Prostate gland (tissue), 2 donors: ENCODE results near the gene PKP3. TPM values are rescaled to one million over a fixed set of nuclear protein-coding genes. Genes with fewer than 3 reads are reported as not detected.

ENCODE experiments used
- DNase-seq: peaks from one replicate; pipeline ENCODE4 v3.0.0-alpha.2; 2019; ENCODE audit warnings: low spot score
- H3K27ac ChIP-seq, 2 donors: fragments of 200-600 bp; sonication (generic); 2 replicates each; pipeline ENCODE4 v1.5.1; 2017 to 2019
- H3K27me3 ChIP-seq: fragments of 200-600 bp; sonication (generic); replicated peaks from 2 replicates; pipeline ENCODE4 v1.5.1; 2019; ENCODE audit not compliant: insufficient read depth
- H3K36me3 ChIP-seq, 2 donors: fragments of 200-600 bp; sonication (generic); 1 replicate in 1 of 2; 2 replicates in 1 of 2; pipeline versions ENCODE4 v1.5.1 to v1.8.1; 2017 to 2019
- H3K4me1 ChIP-seq: fragments of 200-600 bp; sonication (generic); replicated peaks from 2 replicates; pipeline ENCODE4 v1.5.1; 2019
- H3K4me3 ChIP-seq, 2 donors: fragments of 200-600 bp; sonication (generic); 2 replicates each; pipeline ENCODE4 v1.5.1; 2017 to 2019
- H3K9me3 ChIP-seq: fragments of 200-600 bp; sonication (generic); 2 replicates; pipeline ENCODE4 v1.5.1; 2017
- POLR2A ChIP-seq: fragments of 450-650 bp; IDR thresholded peaks from one replicate; pipeline ENCODE4 v1.6.1; 2016; ENCODE audit warnings: antibody characterized with exemption, mild to moderate bottlenecking
- POLR2AphosphoS5 ChIP-seq: sonication (generic); formaldehyde crosslinking; IDR thresholded peaks from one replicate; pipeline ENCODE4 v1.6.1; 2017; ENCODE audit warnings: antibody characterized with exemption
- WGBS: methylation state at CpG from one replicate; pipeline ENCODE4 v1.1.5; 2018; 5-methylcytosine and 5-hydroxymethylcytosine counted together
- intact Hi-C: fragments of 100-400 bp; cut with DNase I; formaldehyde crosslinking; loops from one replicate; pipeline ENCODE4 v1.14.2; 2022
- total RNA-seq, 2 donors: library from RNA; depleted of rRNA; stranded (reverse); fragments of >200 nt; gene quantifications; one replicate each; pipeline ENCODE4 v1.1.0, GENCODE V29; 2016
- TF ChIP-seq, protein P1 (sequence below), 4 experiments: fragments of 200-600 bp in 2 of 4; fragments of 450-650 bp in 2 of 4; sonication (generic) in 2 of 4; IDR thresholded peaks; 1 replicate in 3 of 4; 2 replicates in 1 of 4; pipeline ENCODE4 v1.5.1; 2016 to 2019; ENCODE audit warnings: antibody characterized with exemption in 4 of 4, mild to moderate bottlenecking in 2 of 4, moderate library complexity in 2 of 4

Gene PKP3
- total RNA-seq, 2 donors from 2014 or later = 58.6 to 88.4 TPM

DNA sequence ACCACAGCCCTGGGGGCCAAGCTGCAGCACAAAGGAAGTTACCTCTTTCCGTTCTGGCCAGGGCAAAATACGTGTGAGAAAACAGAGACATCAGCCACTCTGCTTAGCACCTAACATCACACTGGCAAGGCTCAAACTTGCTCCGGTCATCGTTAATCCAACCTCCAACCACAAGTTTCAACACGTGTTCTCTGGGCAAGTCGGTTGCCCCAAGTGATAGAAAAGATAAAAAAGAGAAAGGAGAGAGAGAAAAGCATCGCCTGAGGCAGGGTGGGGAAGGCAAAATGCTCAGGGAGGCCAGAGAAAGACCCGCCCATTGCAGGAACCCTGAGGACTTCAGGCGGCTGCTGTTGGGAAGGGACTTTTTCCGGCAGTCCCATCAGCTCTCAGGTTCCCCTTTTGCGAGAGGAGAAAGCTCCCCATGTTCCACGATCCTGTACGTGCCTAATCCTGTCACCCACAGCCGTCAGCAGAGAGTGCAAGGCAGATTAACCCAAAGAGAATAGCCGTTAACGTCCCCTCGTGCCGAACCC lies 43.2 kb upstream of the PKP3 start:
- Histone ChIP-seq H3K4me1 (no peaks in the 10 kb centered on the region), H3K36me3 (no peaks in the 10 kb centered on the region), H3K27ac (peak overlapping the region; percentile 54 to 65), H3K27me3 (no peaks in the 10 kb centered on the region), H3K9me3 (no peaks in the 10 kb centered on the region), H3K4me3 (no peak overlapping the region)
- WGBS = 41% methylated on average over 18 of the region's 18 CpGs
- DNase-seq = peak; percentile 81
- intact Hi-C loops = no loop called here
- TF ChIP-seq, protein P1, sequence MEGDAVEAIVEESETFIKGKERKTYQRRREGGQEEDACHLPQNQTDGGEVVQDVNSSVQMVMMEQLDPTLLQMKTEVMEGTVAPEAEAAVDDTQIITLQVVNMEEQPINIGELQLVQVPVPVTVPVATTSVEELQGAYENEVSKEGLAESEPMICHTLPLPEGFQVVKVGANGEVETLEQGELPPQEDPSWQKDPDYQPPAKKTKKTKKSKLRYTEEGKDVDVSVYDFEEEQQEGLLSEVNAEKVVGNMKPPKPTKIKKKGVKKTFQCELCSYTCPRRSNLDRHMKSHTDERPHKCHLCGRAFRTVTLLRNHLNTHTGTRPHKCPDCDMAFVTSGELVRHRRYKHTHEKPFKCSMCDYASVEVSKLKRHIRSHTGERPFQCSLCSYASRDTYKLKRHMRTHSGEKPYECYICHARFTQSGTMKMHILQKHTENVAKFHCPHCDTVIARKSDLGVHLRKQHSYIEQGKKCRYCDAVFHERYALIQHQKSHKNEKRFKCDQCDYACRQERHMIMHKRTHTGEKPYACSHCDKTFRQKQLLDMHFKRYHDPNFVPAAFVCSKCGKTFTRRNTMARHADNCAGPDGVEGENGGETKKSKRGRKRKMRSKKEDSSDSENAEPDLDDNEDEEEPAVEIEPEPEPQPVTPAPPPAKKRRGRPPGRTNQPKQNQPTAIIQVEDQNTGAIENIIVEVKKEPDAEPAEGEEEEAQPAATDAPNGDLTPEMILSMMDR (IDR thresholded peaks at IDR 0.05) = no peak
- TF ChIP-seq POLR2A (peak; percentile 48), POLR2AphosphoS5 (peak; percentile 92)

DNA sequence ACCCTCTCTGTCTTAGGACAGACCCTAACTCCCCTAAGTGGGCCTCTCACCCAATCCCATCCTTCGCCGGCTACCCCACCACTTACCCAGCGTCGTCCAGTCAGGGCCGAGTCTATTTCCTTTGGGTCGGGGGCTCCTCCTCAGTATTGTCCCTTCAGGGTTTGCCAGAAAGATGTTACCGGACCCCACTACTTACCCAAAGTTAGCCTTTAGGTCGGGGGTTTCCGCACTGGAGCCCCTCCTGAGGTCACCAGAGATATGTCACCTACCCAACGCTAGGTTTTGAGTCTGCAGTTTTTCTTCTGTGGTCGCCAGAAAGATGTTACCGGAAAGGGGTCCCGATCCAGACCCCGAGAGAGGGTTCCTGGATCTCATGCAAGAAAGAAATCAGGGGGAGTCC lies 42.6 kb upstream of the PKP3 start:
- no peak for DNase-seq
- H3K27ac ChIP-seq = peak overlapping the region; percentile 54 to 65
- intact Hi-C loops = no loop called here

DNA sequence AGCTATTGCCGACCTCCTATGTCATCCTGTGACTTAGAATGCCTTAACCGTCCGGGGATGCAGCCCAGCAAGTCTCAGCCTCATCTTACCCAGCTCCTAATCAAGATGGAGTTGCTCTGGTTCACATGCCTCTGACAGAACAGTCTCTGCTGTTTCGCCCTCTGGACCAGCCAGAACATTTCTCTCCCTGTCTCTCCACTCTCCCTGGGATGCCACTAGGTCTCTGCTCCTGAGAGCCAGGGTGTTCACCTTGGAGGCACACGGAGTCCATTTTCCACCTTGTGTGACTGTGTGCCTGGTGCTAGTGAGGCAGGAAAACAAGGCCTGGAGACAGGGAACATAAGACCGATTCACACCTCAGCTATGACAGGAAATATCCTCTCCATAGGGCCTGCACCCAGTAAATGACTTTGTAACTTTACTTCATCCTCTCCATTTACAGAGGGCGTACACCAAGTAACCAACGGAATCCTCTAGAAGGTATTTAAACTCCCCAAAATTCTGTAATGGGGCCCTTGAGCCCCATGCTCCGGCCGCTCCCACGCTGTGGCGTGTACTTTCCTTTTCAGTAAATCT lies 41.5 kb upstream of the PKP3 start:
- Histone ChIP-seq H3K9me3 (no peaks in the 10 kb centered on the region), H3K27ac (peak overlapping the region; percentile 88 to 94), H3K27me3 (no peaks in the 10 kb centered on the region), H3K4me1 (no peaks in the 10 kb centered on the region), H3K36me3 (no peaks in the 10 kb centered on the region), H3K4me3 (no peak overlapping the region)
- TF ChIP-seq POLR2AphosphoS5 = no peak
- no peak for TF ChIP-seq POLR2A
- TF ChIP-seq, protein P1 (IDR thresholded peaks at IDR 0.05) = no peak
- WGBS = 91% methylated on average over 12 of the region's 12 CpGs
- DNase-seq = no peak
- intact Hi-C loops = no loop called here

More for the DNA sequence above, 42.6 kb upstream of the PKP3 start:
- H3K4me3 ChIP-seq = no peak overlapping the region
- WGBS = 93% methylated on average over 14 of the region's 14 CpGs
- no peaks in the 10 kb centered on the region for H3K9me3 ChIP-seq
- H3K27me3 ChIP-seq = no peaks in the 10 kb centered on the region
- H3K36me3 ChIP-seq = no peaks in the 10 kb centered on the region
- no peaks in the 10 kb centered on the region for H3K4me1 ChIP-seq
- no peak for TF ChIP-seq POLR2A
- no peak for TF ChIP-seq POLR2AphosphoS5
- TF ChIP-seq, protein P1 (IDR thresholded peaks at IDR 0.05) = no peak

DNA sequence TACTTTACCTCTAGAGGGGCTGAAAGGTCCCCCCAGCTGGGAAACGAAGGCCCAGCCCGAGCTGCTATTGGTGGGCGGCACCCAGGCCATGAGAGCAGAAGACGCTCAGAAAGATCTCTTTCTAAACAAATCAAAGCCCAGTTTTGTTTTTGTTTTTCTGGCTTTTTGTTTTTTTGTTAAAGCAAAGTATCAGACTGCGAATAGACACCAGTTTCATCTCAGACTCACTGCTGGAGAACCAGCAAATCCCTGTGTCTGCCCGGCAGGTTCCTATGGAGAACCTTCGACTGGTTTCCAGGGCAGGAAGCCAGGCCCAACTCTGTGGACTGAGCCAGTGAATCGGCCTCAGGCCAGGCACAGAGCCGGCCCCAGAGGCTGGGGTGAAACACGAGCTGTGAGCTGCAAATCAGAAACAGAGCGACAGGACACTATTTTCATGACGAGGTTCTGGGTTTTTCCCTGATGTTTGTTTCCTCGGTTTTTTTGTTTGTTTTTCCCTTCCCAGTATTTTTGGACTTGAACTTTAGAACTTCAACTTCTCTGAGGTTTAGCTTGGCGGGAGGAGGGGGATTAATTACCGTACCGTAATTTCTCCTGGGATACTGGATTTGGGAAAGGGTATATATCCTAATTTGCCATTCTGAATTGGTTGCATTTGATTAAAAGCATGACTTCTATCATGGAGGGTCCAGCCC lies 40.7 kb upstream of the PKP3 start:
- H3K4me3 ChIP-seq = no peak overlapping the region
- no peaks in the 10 kb centered on the region for H3K27me3 ChIP-seq
- TF ChIP-seq POLR2AphosphoS5 = peak; percentile 91
- TF ChIP-seq POLR2A = peak; percentile 67
- TF ChIP-seq, protein P1 (IDR thresholded peaks at IDR 0.05) = no peak
- WGBS = 15% methylated on average over 16 of the region's 16 CpGs
- intact Hi-C loops = no loop called here
- no peaks in the 10 kb centered on the region for H3K9me3 ChIP-seq
- no peaks in the 10 kb centered on the region for H3K4me1 ChIP-seq
- peak overlapping the region; percentile 88 to 94 for H3K27ac ChIP-seq
- no peaks in the 10 kb centered on the region for H3K36me3 ChIP-seq
- DNase-seq = peak; percentile 88
